Parathyroid adenoma (tissue), 2 donors: ENCODE measurements around the gene CASP8AP2.

Source experiments
- H2AFZ ChIP-seq: fragments of 300-600 bp; sonication (generic); one replicate; pipeline ENCODE4 v1.7.0; 2017; ENCODE audit warnings: antibody characterized with exemption, mild to moderate bottlenecking
- H3K27ac ChIP-seq: fragments of 300-600 bp; sonication (generic); one replicate; pipeline ENCODE4 v1.7.0; 2017
- H3K27me3 ChIP-seq: fragments of 300-600 bp; sonication (generic); one replicate; pipeline ENCODE4 v1.7.0; 2017; ENCODE audit warnings: low read length; ENCODE audit not compliant: control insufficient read depth, insufficient read depth
- H3K36me3 ChIP-seq: fragments of 300-600 bp; sonication (generic); one replicate; pipeline ENCODE4 v1.7.0; 2017; ENCODE audit warnings: low read length; ENCODE audit not compliant: control insufficient read depth, insufficient read depth
- H3K4me1 ChIP-seq: fragments of 300-600 bp; sonication (generic); one replicate; pipeline ENCODE4 v1.7.0; 2017; ENCODE audit warnings: control low read depth
- H3K4me2 ChIP-seq: fragments of 300-600 bp; sonication (generic); one replicate; pipeline ENCODE4 v1.7.0; 2017; ENCODE audit warnings: low read length
- H3K4me3 ChIP-seq: fragments of 300-600 bp; sonication (generic); one replicate; pipeline ENCODE4 v1.7.0; 2017; ENCODE audit warnings: low read depth, low read length
- H3K79me2 ChIP-seq: fragments of 300-600 bp; sonication (generic); one replicate; pipeline ENCODE4 v1.7.0; 2017; ENCODE audit warnings: control low read depth
- H3K9ac ChIP-seq: fragments of 300-600 bp; sonication (generic); one replicate; pipeline ENCODE4 v1.7.0; 2017; ENCODE audit warnings: mild to moderate bottlenecking
- H3K9me3 ChIP-seq: fragments of 300-600 bp; sonication (generic); one replicate; pipeline ENCODE4 v1.7.0; 2017; ENCODE audit warnings: low read length; ENCODE audit not compliant: control insufficient read depth
- CTCF ChIP-seq: fragments of 300-600 bp; sonication (generic); IDR thresholded peaks from one replicate; pipeline ENCODE4 v1.7.0; 2017; ENCODE audit warnings: antibody characterized with exemption, mild to moderate bottlenecking
- donor health status: primary hyperparathyroidism.

Gene CASP8AP2

GRCh38 chr6:89786970-89787369, 42.7 kb upstream of the CASP8AP2 start:
- H2AFZ ChIP-seq: no peak overlapping the region
- no peaks in the 10 kb centered on the region for H3K4me1 ChIP-seq
- H3K27ac ChIP-seq: no peak overlapping the region
- H3K9me3 ChIP-seq: no peaks in the 10 kb centered on the region
- H3K9ac ChIP-seq: no peak overlapping the region
- no peak for TF ChIP-seq CTCF
- no peaks in the 10 kb centered on the region for H3K27me3 ChIP-seq
- H3K36me3 ChIP-seq: no peaks in the 10 kb centered on the region
- H3K79me2 ChIP-seq: no peaks in the 10 kb centered on the region
- no peak overlapping the region for H3K4me3 ChIP-seq
- H3K4me2 ChIP-seq: no peak overlapping the region

- TF ChIP-seq CTCF: no peak
These were observed 41.9 kb upstream of the CASP8AP2 start for GRCh38 chr6:89787660-89788328.

GRCh38 chr6:89789980-89790379, 39.7 kb upstream of the CASP8AP2 start:
- Histone ChIP-seq H3K4me2 (no peak overlapping the region), H3K79me2 (no peaks in the 10 kb centered on the region), H3K9me3 (no peaks in the 10 kb centered on the region), H3K4me3 (no peak overlapping the region), H3K4me1 (no peaks in the 10 kb centered on the region), H3K36me3 (no peaks in the 10 kb centered on the region), H2AFZ (no peak overlapping the region), H3K27ac (no peak overlapping the region), H3K9ac (no peak overlapping the region), H3K27me3 (no peaks in the 10 kb centered on the region)
- TF ChIP-seq CTCF: no peak

More at GRCh38 chr6:89787660-89788328, 41.9 kb upstream of the CASP8AP2 start:
- no peak overlapping the region for H3K27ac ChIP-seq
- no peaks in the 10 kb centered on the region for H3K36me3 ChIP-seq
- H3K27me3 ChIP-seq: no peaks in the 10 kb centered on the region
- no peak overlapping the region for H3K4me3 ChIP-seq
- H3K4me1 ChIP-seq: no peaks in the 10 kb centered on the region
- no peak overlapping the region for H3K4me2 ChIP-seq
- H3K79me2 ChIP-seq: no peaks in the 10 kb centered on the region
- H2AFZ ChIP-seq: no peak overlapping the region
- no peak overlapping the region for H3K9ac ChIP-seq
- no peaks in the 10 kb centered on the region for H3K9me3 ChIP-seq

- H3K36me3 ChIP-seq: no peaks in the 10 kb centered on the region
- H3K9ac ChIP-seq: no peak overlapping the region
- no peak for TF ChIP-seq CTCF
- no peaks in the 10 kb centered on the region for H3K9me3 ChIP-seq
- no peaks in the 10 kb centered on the region for H3K4me1 ChIP-seq
- no peak overlapping the region for H2AFZ ChIP-seq
- no peak overlapping the region for H3K4me2 ChIP-seq
- no peaks in the 10 kb centered on the region for H3K79me2 ChIP-seq
- H3K4me3 ChIP-seq: no peak overlapping the region
- no peaks in the 10 kb centered on the region for H3K27me3 ChIP-seq
- no peak overlapping the region for H3K27ac ChIP-seq
These were observed 39.3 kb upstream of the CASP8AP2 start for GRCh38 chr6:89790403-89790802.

GRCh38 chr6:89792881-89793280, 36.8 kb upstream of the CASP8AP2 start:
- Histone ChIP-seq H3K4me2 (no peak overlapping the region), H3K9me3 (no peaks in the 10 kb centered on the region), H3K79me2 (peaks cover 5% of the 10 kb centered on the region), H3K27me3 (no peaks in the 10 kb centered on the region), H3K27ac (no peak overlapping the region), H2AFZ (no peak overlapping the region), H3K4me1 (no peaks in the 10 kb centered on the region), H3K9ac (no peak overlapping the region), H3K36me3 (no peaks in the 10 kb centered on the region), H3K4me3 (no peak overlapping the region)
- peak; percentile 19 for TF ChIP-seq CTCF
